Activated naive CD4-positive, alpha-beta T cell treated with anti-CD3 and anti-CD28 coated beads, Interleukin-2, amount 50 U/mL, for 16 hours (primary cell): Measurements from ENCODE around the gene DHRSX.
"Not testable (repeated sequence)": the region's sequence is repeated elsewhere in the genome, so short reads cannot be mapped to it uniquely, and the experiment has no call there.

ENCODE experiments used
- DNase-seq: peaks from one replicate; pipeline ENCODE4 v3.0.0-alpha.2; 2020

Gene DHRSX

DNA sequence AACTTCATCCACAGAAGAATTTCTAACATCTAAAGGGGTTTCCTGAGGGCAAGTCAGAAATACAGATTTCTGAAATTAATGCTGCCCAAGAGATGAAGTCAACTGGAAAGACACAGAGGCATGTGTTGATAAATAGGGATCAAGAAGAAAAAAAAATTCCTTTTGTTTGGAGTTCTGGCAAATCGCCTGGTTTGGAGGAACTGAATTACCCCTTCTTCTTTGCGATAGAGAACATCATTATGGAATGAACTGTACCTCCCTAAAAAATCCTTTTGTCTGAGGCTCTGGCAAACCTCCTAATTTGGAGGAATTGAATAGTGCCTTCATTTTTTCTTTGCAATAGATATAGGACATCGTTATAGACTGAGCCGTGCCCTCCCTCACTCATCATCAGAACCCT, 200.9 kb downstream of the DHRSX start:
- no peak for DNase-seq

DNA sequence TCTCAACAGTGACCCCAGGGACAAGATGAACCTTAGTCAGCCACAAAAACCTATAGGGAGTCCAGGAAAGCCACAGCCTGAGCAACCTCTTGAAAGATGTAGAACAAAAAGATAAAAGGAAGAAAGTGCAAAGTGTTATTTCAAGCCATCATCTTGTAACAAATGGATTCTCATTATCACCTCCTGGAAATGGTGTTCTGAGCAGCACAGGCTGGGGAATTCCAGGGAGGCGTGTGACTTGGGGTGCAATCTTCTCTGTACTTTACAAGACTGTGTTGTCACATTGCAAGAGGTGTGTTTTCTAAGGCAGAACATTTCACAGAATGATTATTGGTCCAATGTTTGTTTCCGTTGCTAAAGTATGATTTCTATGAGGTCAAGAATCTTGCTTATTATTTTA, 214.0 kb downstream of the DHRSX start:
- no peak for DNase-seq

DNA sequence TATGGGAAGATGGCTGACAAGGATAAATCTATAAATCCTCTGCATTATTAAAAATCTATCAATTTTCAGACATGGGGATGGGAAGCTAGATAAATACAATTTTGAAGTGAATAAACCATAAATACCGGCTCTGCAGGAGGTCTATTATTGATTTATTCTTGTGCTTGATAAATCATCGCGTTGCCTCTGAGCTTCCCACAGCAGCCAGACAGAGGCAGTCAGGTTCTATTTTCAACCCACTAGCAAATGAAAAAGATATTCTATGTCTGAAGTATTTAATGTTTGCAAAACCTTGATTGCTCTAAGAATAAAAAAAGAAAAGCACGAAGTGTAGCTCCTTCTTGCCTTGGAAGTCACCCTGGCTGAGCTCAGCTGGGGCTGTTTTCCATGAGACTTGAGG, 216.2 kb downstream of the DHRSX start:
- no peak for DNase-seq

DNA sequence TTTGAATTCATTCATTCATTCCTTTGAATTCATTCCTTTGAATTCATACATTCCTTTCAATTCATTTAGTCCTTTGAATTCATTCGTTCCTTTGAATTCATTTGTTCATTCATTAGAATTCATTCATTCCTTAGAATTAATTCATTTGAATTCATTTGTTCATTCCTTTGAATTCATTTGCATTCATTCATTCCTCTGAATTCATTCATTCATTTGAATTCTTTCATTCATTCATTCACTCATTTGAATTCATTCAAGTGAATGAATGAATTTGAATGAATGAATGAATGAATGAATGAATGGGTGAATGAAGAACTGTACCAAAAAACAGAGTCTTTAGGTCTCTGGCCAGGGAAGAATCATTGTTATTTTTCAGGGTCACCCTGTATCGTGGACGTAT, 216.6 kb downstream of the DHRSX start:
- no peak for DNase-seq

DNA sequence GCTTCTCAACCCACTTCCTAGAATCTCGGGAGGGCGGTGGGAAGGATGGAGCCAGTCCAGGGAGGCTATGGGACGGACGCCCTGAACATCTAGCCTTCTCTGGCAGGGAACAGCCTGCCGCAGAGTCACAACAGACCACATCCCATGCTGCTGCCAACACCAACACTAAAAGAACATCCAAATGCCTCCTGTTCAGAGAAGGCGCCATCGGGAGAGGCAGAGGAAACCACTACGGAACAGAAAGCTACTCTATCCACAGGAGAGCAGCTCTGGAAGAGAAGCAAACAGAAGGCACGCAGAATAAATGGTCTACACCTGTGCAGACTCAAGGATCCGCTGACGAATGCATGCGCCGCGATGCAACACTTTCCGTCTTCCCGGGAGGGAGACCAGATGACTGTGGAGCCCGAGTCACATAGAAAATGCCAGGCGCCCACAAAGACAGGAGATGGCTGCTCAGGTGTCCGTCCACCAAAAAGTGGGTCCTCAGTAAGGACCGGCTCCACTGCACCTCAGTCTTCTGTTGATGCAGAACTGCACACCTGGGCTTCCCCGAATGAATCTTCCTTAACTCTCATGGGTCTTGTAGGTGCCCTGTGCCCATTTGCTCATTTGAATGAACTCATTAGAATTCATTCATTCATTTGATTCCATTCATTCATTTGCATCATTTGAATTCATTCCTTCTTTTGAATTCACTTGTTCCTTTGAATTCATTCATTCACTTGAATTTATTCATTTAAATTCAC, 217.5 kb downstream of the DHRSX start:
- DNase-seq: no peak

DNA sequence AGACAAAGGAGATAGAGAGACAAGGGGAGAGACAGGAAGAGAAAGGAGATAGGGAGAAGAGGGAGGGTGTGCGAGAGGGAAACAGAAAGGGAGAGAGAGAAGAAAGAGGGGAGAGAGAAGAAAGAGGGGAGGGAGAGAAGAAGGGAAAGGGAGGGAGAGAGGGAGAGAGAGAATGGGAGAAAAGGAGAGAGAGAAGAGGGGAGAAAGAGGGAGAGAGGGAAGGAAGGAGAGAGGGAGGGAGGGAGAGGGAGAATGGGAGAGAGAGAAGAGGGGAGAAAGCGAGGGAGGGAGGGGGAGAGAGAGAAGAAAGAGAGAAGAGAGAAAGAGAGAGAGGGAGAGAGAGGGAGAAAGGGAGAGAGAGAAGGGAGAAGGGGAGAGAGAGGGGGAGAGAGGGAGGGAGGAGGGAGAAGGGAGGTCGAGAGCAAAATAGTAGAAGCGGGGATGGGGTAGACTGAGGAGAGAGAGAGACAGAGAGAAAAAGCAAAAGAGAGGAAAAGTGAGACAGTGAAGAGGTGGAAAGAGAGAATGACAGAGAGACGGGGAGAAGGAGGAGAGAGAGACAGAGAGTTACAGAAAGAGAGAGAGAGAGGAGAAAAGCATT, 218.2 kb downstream of the DHRSX start:
- no peak for DNase-seq

DNA sequence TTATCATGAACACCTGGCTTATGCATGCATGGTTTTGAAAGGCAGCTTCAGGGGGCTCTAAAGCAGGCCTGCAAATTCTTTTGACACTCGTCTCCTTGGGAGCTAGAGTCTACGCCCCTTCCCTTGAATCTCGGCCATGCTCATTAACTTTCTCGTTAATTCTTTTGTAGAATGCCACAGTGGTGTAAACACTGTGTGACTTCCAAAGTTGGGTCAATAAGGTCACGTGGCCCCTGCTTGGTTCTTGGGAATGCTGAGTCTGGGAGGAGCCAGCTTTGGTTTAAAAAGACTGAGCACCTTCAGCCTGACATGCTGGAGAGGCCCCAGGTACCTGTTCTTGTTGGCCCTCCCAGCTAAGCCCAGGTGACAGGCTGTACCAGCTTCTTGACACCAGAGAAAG, 228.4 kb downstream of the DHRSX start:
- no peak for DNase-seq

DNA sequence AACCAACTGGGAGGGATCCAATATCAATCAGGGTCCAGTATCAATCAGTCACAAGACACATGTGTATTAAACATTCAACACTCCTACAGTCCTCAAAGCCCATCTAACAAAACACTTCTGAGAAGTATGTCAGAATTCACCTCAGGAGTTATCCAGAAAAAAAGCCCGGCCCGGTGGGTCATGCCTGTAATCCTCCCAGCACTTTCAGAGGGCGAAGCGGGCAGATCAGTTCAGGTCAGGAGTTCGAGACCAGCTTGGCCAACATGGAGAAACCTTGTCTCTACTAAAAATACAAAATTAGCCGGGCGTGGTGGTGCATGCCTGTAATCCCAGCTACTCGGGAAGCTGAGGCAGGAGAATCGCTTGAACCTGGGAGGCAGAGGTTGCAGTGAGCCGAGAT, 229.2 kb downstream of the DHRSX start:
- not testable (repeated sequence) for DNase-seq

DNA sequence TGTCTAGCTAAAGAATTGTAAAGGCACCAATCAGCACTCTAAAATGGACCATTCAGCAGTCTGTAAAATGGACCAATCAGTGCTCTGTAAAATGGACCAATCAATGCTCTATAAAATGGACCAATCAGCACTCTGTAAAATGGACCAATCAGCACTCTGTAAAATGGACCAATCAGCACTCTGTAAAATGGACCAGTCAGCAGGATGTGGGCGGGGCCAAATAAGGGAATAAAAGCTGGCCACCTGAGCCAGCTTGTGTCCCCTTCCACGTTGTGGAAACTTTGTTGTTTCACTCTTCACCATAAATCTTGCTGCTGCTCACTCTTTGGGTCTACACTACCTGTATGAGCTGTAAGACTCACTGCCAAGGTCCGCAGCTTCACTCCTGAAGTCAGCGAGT, 230.0 kb downstream of the DHRSX start:
- DNase-seq: not testable (repeated sequence)

DNA sequence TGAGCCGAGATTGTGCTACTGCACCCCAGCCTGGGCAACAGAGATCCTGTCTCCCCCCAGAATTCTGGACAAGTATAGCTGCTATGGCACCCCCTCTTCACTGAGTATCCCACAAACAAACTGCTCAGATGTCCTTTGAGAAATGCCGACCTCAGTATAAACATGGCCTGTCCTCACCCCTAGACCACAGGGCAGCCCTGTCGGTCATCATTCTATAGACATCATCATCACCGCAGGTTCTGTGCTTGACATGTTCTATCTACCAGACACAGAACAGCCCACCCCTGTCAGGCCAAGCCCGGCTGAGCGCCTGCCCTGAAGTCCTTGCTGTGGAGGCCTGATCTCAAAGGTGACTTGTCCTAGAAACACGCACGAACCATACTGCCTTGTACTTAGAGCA, 232.9 kb downstream of the DHRSX start:
- DNase-seq: no peak

DNA sequence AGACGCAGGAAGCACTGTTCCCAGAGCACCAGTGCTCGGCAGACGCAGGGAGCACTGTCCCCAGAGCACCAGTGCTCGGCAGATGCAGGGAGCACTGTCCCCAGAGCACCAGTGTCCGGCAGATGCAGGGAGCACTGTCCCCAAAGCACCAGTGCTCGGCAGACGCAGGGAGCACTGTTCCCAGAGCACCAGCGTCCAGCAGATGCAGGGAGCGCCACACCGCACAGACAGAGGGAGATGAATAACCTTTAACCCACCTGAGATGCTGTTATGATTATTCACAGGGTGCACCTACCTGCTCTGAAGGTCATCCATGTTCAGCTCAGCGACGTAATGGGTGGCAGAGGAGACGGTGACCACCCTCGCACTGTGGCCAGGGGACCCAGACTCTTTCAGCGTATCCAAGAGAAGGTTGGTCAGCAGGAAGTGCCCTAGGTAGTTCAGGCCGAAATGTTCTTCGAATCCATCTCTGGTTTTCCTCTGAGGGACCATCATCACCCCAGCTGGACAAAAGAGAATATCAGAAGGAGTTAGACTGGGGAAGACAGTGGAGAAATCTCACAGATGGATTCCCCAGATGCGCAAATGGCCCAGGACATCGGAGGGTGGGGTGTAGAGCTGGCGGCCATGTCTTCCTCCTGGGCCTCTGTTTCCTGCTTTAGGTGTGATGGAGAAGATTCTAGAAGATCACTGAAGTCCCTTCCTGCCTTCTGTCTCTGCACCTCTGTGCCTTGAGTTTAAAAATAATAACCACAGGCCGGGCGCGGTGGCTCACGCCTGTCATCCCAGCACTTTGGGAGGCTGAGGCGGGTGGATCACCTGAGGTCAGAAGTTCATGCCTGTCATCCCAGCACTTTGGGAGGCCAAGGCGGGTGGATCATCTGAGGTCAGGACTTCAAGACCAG, 234.1 kb downstream of the DHRSX start:
- no peak for DNase-seq

DNA sequence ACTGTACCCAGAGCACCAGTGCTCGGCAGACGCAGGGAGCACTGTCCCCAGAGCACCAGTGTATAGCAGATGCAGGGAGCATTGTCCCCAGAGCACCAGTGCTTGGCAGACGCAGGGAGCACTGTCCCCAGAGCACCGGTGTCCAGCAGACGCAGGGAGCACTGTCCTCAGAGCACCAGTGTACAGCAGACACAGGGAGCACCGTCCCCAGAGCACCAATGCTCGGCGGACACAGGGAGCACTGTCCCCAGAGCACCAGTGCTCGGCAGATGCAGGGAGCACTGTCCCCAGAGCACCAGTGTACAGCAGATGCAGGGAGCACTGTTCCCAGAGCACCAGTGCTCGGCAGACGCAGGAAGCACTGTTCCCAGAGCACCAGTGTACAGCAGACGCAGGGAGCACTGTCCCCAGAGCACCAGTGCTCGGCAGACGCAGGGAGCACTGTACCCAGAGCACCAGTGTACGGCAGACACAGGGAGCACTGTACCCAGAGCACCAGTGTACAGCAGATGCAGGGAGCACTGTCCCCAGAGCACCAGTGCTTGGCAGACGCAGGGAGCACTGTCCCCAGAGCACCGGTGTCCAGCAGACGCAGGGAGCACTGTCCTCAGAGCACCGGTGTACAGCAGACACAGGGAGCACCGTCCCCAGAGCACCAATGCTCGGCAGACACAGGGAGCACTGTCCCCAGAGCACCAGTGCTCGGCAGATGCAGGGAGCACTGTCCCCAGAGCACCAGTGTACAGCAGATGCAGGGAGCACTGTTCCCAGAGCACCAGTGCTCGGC, 234.9 kb downstream of the DHRSX start:
- DNase-seq: not testable (repeated sequence)

DNA sequence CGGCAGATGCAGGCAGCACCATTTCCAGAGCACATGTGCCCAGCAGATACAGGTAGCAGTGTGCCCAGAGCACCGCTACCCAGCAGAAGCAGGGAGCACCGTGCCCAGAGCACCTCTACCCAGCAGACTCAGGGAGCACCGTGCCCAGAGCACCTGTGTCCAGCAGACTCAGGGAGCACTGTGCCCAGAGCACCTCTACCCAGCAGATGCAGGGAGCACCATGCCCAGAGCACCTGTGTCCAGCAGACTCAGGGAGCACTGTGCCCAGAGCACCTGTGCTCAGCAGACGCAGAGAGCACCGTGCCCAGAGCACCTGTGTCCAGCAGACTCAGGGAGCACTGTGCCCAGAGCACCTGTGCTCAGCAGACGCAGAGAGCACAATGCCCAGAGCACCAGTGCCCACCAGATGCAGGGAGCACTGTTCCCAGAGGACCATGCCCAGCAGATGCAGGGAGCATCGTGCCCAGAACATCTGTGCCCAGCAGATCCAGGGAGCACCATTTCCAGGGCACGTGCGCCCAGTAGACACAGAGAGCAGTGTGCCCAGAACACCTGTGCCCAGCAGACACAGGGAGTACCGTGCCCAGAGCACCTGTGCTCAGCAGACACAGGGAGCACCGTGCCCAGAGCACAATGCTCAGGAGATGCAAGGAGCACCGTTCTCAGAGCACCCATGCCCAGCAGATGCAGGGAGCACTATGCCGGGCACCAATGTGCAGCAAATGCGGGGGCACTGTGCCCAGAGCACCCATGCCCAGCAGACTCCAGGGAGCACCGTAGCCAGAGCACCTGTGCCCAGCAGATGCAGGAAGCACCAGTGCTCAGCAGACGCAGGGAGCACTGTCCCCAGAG, 236.4 kb downstream of the DHRSX start:
- DNase-seq: no peak

DNA sequence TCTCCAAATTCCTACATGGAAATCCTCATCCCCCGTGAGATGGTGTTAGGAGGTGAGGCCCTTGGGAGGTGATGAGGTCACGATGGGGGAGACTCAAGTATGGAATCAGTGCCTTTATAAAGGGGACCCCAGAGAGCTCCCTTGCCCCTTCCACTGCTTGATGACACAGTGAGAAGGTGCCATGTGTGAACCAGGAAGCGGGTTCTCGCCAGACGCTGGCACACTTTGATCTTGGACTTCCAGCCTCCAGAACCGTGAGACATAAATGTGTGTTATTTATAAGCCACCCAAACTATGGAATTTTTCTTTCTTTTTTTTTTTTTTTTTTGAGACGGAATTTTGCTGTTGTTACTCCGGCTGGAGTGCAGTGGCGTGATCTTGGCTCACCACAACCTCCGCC, 237.6 kb downstream of the DHRSX start:
- DNase-seq: no peak

DNA sequence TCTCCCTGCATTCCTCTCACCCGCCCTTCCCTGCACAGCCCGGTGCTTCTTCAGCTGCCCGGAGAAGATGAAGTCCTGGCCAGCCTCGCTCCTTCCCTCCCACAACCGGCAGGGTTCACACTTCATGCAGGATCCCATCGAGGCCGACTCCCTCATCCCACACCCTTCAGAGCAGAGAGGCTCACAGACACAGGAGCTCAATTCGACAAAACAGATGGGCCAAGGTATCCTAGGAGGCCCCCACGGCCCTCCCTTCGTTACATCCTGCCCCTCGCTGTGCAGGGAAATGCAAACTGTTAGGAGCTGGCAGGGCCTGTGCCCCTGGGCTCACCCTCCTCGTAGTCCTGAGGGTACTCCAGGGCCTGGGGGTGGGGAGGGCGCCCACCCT, 238.1 kb downstream of the DHRSX start:
- no peak for DNase-seq

DNA sequence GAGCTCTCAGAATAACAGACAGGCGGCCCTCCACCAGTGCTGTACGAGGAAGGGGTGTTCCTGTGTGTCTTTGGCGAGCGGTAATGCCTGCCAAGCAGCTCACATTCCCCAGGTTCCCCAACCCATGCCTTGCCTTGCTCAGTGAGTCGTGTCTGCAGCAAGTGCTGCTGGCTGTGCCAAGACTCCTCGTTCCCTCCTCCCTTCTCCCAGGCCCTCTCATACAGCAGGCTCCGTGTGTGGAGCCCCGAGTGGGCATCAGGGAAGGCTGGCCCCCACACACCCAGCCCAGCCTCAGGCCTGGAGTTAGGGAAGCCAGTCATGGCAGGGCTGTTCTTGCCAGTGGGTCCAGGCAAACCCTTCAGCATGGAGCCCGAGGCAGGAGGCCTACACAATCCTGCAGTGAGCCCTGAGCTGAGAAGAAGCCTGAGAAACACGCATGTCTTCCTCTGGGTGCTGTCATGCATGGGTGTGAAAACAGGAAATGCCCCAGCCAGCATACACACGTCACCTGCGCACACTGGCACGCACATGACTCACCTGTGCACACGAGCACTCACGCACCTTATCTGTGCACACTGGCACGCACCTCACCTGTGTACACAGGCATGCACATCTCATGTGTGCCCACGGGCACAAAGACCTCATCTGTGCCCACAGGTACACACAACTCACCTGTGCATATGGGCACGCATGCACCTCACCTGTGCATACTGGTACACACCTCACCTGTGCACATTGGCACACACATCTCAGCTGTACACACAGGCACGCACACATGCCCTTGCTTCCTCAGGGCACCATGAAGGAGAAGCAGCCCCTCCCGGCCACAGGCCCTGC, 238.7 kb downstream of the DHRSX start:
- DNase-seq: no peak

DNA sequence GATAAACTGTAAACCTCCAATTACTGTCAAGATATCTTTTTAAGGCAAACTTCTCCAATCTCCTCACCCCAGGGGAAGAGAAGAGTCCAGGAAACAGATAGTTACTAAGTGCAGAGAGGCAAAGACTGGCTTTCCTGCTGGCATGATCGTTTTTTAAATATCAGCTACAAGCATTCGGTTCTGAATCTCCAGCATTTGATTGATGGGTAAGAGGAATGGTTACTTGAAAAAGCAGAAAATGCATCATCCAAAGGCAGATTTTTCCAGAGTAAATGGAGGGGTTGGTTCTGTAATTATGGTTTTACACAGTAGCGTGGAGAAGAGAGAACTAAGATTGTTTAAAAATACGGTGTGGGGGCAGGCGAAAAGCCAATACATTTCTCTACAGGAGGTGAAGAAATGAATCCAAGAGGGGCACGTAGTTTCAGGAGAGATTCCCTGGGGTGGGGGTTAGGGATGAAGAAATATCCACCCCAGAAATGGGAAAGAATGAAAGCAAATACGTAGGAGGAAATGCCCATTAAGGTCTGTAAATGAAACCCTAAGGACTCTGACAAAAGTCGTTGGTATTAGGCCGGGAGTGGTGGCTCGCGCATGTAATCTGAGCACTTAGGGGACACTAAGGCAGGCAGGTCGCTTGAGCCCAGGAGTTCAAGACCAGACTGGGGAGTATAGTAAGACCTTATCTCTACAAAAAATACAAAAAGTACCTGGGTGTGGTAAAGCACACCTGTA, 248.3 kb downstream of the DHRSX start:
- no peak for DNase-seq

DNA sequence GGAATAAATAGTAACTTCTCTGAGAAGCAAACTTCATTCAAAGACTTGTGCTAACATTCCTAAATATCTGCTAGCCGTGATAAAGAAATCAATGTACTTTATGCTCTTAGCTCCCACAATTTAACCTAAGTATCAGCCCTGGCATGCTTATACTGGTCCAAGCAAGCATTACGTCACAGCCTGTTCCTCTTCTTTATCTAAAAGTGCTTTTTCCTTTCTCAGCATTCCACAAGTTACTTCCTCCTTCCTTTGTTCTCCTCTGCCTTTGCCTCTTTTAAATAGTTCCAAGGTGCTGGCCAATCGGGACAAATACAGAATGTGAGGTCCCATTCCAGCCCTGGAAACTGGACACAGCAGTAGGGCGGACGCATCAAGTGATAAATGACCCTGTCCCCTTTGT, 249.6 kb downstream of the DHRSX start:
- no peak for DNase-seq

DNA sequence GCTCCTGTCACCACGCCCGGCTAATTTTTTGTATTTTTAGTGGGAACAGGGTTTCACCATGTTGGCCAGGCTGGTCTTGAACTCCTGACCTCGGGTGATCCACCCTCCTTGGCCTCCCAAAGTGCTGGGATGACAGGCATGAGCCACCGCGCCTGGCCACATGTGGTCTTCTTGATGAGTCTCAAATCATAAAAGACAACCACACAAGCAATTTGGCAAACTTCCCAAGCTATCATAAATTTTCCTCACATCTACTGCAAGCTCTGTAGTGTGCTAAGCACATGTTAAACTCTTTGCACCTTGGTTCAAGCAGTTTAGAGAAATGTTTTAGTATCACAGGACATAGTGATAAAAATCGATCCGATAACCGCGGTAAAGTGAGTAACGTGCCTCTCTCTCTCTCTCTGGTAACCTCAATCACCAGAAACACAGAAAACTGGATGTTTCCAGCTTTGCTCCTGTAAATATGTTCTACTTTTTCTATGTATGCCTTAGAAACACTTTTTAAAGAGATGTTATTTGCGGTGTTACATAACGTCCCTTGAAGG, 256.8 kb downstream of the DHRSX start:
- DNase-seq: no peak

DNA sequence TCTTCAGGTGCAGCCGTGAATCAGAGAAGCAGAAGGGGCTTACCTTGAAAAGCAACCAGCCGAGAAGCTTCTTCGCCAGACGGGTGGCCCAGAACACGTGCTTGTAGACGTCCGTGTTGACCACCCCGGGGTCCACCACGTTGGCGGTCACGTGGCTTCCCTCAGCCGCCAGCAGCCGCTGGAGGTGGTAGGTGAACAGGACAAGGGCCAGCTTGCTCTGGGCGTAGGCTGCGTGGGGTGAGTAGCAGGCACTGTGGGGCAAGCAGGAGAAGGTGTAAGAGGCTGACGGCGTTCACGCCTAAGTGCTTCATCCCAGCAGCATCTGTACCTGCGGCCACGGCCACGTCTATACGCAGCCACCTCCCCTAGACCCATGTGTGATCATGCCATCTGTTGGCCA, 257.8 kb downstream of the DHRSX start:
- DNase-seq: no peak
